Adipocyte (in vitro differentiated cells): Measurements from ENCODE around the gene PHACTR2.
"Not testable (repeated sequence)": the region's sequence is repeated elsewhere in the genome, so short reads cannot be mapped to it uniquely, and the experiment has no call there.

Source experiments
- DNase-seq: peaks from one replicate; pipeline ENCODE4 v3.0.0-alpha.2; 2015; ENCODE audit warnings: low read depth
- H3K27me3 ChIP-seq: replicated peaks from 2 replicates; pipeline ENCODE4 v1.7.0; 2013; ENCODE audit warnings: mild to moderate bottlenecking, low read length, moderate library complexity; ENCODE audit not compliant: control insufficient read depth, insufficient read depth
- H3K36me3 ChIP-seq: 2 replicates; pipeline ENCODE4 v1.7.0; 2013; ENCODE audit warnings: low read length, mild to moderate bottlenecking, moderate library complexity; ENCODE audit not compliant: control insufficient read depth, insufficient read depth, severe bottlenecking
- H3K4me1 ChIP-seq: 2 replicates; pipeline ENCODE4 v1.7.0; 2013; ENCODE audit warnings: mild to moderate bottlenecking, low read length, moderate library complexity; ENCODE audit not compliant: control insufficient read depth, insufficient read depth
- H3K4me3 ChIP-seq: 2 replicates; pipeline ENCODE4 v1.7.0; 2013; ENCODE audit warnings: mild to moderate bottlenecking, low read length, moderate library complexity
- H3K9ac ChIP-seq: 2 replicates; pipeline ENCODE4 v1.7.0; 2013; ENCODE audit warnings: mild to moderate bottlenecking, low read length, moderate library complexity
- H3K9me3 ChIP-seq: 2 replicates; pipeline ENCODE4 v1.7.0; 2013; ENCODE audit warnings: mild to moderate bottlenecking, low read length, moderate library complexity; ENCODE audit not compliant: control insufficient read depth

PHACTR2 gene

DNA sequence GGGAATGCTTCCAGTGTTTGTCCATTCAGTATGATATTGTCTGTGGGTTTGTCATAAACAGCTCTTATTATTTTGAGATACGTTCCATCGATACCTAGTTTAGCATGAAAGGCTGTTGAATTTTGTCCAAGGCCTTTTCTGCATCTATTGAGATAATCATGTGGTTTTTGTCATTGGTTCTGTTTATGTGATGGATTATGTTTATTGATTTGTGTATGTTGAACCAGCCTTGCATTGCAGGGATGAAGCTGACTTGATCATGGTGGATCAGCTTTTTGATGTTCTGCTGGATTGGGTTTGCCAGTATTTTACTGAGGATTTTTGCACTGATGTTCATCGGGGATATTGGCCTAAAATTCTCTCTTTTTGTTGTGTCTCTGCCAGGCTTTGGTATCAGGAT lies 120.7 kb downstream of the PHACTR2 start:
- H3K36me3 ChIP-seq: peaks cover 12% of the 10 kb centered on the region
- not testable (repeated sequence) for H3K9ac ChIP-seq, H3K4me1 ChIP-seq, DNase-seq, H3K4me3 ChIP-seq, H3K9me3 ChIP-seq, H3K27me3 ChIP-seq

DNA sequence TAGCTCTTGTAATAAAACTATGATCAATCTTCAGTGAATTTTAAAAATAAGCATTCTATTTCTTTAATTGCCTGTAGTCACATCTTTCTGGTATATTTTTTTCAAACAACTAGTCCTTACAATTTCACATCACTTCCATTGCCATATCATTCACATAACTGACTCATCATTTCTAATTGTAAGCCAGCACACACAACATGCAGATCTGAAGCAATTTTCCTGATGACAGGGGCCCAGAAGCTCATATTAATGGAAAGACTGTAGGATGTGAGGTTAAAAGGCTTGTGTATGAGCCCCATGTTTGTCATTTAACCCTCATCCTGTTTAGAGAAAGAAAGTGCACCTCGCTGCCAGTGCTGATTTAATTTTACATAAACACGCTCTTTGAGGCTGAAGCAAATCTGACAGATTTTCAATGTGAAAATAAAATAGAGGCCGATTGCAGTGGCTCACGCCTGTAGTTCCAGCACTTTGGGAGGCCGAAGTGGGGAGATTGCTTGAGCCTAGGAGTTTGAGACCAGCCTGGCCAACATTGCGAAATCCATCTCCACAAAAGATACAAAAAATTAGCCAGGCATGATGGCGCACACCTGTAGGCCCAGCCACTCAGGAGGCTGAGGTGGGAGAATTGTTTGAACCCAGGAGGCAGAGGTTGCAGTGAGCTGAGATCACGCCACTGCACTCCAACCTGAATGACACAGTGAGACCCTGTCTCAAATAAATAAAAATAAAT lies 125.2 kb downstream of the PHACTR2 start:
- peak overlapping the region; percentile 26 for H3K9ac ChIP-seq
- H3K4me1 ChIP-seq: peaks cover 26% of the 10 kb centered on the region
- peak; percentile 43 for DNase-seq
- no peak overlapping the region for H3K4me3 ChIP-seq
- H3K27me3 ChIP-seq: no peaks in the 10 kb centered on the region
- peaks cover 24% of the 10 kb centered on the region for H3K36me3 ChIP-seq
- peaks cover 2% of the 10 kb centered on the region for H3K9me3 ChIP-seq

- Histone ChIP-seq H3K36me3 (peaks cover 34% of the 10 kb centered on the region), H3K4me1 (peaks cover 26% of the 10 kb centered on the region), H3K27me3 (no peaks in the 10 kb centered on the region), H3K4me3 (no peak overlapping the region), H3K9ac (no peak overlapping the region), H3K9me3 (peaks cover 2% of the 10 kb centered on the region)
- DNase-seq: no peak
Measured at GRCh38 chr6:143803769-143804568, 126.2 kb downstream of the PHACTR2 start.

GRCh38 chr6:143804835-143805239 lies 127.1 kb downstream of the PHACTR2 start:
- Histone ChIP-seq H3K9ac (no peak overlapping the region), H3K36me3 (peaks cover 38% of the 10 kb centered on the region), H3K4me3 (no peak overlapping the region), H3K27me3 (no peaks in the 10 kb centered on the region), H3K4me1 (peaks cover 29% of the 10 kb centered on the region), H3K9me3 (peaks cover 2% of the 10 kb centered on the region)
- DNase-seq: no peak

DNA sequence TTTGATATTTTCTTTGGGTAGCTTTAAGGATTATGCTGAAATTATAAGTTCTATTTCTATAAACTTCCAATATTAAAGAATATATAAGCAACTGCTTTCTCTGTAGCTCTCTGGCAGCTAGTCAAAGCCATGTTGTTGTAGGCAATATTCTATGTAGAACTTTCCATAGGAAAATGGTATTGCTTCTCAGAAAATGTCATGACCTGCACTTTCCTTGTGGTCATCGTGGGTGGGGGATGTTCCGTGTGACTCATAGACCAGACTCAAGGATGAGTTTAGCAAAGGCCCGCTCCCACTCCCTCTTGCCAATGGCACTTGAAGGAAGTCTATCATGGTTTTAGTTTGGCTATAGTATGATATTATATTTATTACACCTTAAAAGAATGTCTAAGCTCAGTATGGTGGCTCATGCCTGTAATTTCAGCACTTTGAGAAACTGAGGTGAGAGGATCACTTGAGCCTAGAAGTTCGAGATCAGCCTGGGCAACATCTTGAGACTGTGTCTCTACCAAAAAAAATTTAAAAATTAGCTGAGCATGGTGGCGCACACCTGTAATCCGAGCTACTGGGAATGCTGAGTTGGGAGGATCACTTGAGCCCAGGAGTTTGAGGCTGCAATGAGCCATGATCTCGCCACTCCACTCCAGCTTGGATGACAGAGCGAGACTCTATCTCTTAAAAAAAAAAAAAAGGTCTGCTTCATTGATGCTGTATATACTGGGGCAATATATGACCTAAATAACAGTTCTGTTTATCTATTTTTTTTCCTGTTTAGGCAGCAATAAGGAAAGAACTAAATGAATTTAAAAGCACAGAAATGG lies 128.7 kb downstream of the PHACTR2 start:
- Histone ChIP-seq H3K9me3 (no peaks in the 10 kb centered on the region), H3K27me3 (no peaks in the 10 kb centered on the region), H3K4me1 (peaks cover 29% of the 10 kb centered on the region), H3K9ac (peak overlapping the region; percentile 27), H3K36me3 (peaks cover 43% of the 10 kb centered on the region), H3K4me3 (no peak overlapping the region)
- peak; percentile 81 for DNase-seq

DNA sequence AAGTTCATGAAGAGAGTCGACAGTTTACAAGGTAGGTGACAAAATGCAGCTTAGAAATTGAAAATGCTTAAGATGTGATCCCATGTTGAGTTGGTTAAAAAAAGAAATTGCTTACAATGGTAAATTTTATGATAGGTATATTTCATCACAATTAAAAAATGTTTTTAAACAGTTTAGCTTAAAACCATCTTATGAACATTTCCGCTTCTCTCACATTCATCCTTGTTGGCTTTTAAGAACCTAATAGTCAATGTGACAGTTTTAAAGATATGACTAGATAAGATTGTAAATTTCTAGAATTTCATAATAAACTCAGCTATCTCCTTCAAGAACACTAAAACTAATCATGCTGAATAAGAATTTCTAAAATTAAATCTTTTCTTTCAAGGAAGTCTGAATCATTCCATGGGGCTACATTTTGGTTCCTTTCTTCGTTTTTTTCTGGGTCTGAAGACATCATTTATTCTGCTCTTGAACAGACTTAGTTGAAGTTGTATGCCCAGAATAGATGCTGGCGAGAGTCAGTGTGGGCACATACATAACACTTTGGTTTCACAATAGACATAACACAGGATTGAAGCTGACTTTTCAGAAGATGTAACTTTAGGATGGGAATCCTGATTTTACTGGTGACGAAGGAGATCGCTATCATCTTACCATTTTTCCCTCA lies 129.5 kb downstream of the PHACTR2 start:
- Histone ChIP-seq H3K4me3 (no peak overlapping the region), H3K4me1 (peaks cover 29% of the 10 kb centered on the region), H3K9me3 (no peaks in the 10 kb centered on the region), H3K9ac (no peak overlapping the region), H3K36me3 (peaks cover 38% of the 10 kb centered on the region), H3K27me3 (no peaks in the 10 kb centered on the region)
- DNase-seq: peak; percentile 33

DNA sequence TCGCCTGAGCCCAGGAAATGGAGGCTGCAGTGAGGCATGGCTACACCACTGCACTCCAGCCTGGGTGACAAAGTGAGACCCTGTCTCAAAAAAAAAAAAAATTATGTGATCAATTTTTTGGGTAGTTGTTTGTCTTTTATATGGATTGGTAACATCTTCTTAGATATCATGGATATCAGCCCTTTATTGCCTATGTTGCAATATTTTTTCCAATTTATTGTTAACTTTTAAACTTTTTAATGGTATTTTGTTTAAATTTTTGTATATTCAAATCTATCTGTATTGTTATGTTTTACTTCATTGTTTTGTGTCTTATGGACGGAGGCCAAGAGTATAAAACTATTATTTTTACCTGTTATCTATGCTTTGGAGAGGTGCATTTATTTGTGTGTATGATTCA lies 133.0 kb downstream of the PHACTR2 start:
- Histone ChIP-seq H3K27me3 (no peaks in the 10 kb centered on the region), H3K36me3 (peaks cover 39% of the 10 kb centered on the region), H3K9me3 (no peaks in the 10 kb centered on the region), H3K9ac (no peak overlapping the region), H3K4me3 (no peak overlapping the region), H3K4me1 (peaks cover 15% of the 10 kb centered on the region)
- DNase-seq: no peak

- peaks cover 45% of the 10 kb centered on the region for H3K36me3 ChIP-seq
- peaks cover 6% of the 10 kb centered on the region for H3K4me1 ChIP-seq
- DNase-seq: no peak
- no peak overlapping the region for H3K9ac ChIP-seq
- H3K27me3 ChIP-seq: no peaks in the 10 kb centered on the region
- H3K9me3 ChIP-seq: no peaks in the 10 kb centered on the region
- H3K4me3 ChIP-seq: no peak overlapping the region
Measured at GRCh38 chr6:143811501-143812157, 133.9 kb downstream of the PHACTR2 start.

DNA sequence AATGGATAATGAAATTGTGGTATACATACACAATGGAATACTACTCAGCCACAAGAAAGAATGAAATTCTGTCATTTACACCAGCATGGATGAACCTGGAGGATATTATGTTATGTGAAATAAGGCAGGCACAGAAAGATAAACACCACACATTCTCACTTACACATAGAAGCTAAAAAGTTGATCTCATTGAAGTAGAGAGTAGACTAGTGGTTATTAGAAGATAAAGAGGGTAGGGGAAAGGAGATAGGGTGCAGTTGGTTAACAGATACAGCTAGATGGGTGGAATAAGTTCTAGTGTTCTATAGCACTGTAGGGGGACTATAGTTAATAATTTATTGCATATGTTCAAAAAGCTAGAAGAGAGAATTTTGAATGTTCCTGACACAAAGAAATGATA lies 139.9 kb downstream of the PHACTR2 start:
- no peaks in the 10 kb centered on the region for H3K9me3 ChIP-seq
- H3K36me3 ChIP-seq: peaks cover 29% of the 10 kb centered on the region
- H3K27me3 ChIP-seq: no peaks in the 10 kb centered on the region
- no peak overlapping the region for H3K9ac ChIP-seq
- peaks cover 9% of the 10 kb centered on the region for H3K4me1 ChIP-seq
- no peak overlapping the region for H3K4me3 ChIP-seq
- DNase-seq: no peak

DNA sequence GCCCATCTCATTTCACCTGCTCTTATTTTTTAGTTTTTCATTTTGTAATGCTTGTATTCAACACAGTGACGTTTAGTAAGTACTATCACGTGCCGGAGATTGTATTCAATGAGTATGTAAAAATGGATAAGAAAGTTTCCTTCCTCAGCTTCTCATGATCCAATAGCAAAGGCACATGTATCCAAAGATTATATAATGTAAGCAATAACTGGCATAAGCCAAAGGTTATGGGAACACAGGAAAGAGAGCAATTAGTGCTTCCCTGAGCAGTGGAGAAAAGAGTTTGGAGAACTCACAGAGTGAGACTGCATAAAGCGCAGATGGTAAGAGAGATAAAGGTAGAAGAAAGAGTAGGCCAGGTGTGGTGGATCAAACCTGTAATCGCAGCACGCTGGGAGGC lies 143.6 kb downstream of the PHACTR2 start:
- Histone ChIP-seq H3K36me3 (peaks cover 28% of the 10 kb centered on the region), H3K27me3 (no peaks in the 10 kb centered on the region), H3K4me3 (no peak overlapping the region), H3K4me1 (peaks cover 25% of the 10 kb centered on the region), H3K9me3 (no peaks in the 10 kb centered on the region), H3K9ac (no peak overlapping the region)
- no peak for DNase-seq
